GM12892 (cell line): Measurements from ENCODE around the gene KATNB1.

Source experiments
- POLR2A ChIP-seq: IDR thresholded peaks from 2 replicates; pipeline ENCODE4 v1.6.1; 2011; ENCODE audit warnings: low read depth, low read length, control low read depth
- POLR2AphosphoS5 ChIP-seq: IDR thresholded peaks from 2 replicates; pipeline ENCODE4 v1.6.1; 2011; ENCODE audit warnings: low read depth, low read length, control low read depth
- TAF1 ChIP-seq: IDR thresholded peaks from 2 replicates; pipeline ENCODE4 v1.6.1; 2011; ENCODE audit warnings: low read depth, mild to moderate bottlenecking, control low read depth, low read length, borderline replicate concordance

DNA sequence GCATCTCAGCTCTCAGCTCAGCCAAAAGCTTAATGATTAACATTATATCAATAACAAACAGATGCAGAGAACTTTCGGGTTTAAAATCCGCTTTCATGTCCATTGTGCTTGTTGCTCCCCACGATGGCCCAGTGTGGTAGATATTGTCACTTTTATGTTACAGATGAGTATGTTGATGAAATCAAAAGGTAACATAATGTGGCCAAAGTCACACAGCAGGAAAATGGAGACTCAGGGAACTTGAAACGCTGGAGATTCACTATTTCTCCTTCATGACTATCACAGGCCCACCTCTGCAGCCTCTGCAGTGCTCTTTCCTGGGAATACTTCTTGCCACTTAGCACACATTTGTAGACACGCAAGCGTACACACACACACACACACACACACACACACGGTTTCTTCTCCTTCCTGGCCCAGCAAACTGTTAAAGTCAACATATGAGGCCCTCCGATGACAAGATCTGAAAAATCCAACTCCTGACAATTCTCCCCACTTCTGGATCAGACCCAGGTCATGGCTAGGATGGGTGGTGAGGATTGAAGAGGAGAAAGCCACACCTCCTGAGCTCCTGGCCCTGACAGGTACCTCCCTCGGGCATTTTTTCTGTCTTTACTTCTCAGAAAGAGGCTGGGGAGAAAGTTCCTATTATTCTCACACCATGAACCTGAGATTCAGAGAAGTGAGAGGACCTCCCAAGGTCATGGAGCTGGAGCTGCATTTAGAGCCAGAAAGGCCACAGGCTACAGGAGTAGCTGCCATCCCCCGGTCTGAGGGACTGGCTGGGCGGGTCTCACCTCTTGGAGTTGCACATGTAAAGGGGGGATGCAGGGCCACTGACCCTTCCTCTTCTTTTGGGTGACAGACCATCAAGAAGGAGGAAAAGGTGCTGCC, 31.3 kb upstream of the KATNB1 start:
- TF ChIP-seq POLR2AphosphoS5: no peak
- TF ChIP-seq POLR2A: no peak
- no peak for TF ChIP-seq TAF1
